Endothelial cell of umbilical vein (primary cell): ENCODE data around the gene VSIG10L. TPM values are rescaled to one million over a fixed set of nuclear protein-coding genes. Genes with fewer than 3 reads are reported as not detected.

Experiments
- BruUV-seq: library from RNA; stranded (reverse); fragments of 400-500 nt; replicated peaks from 2 replicates; lab custom pipeline; 2021; lab: Mats Ljungman, UMichigan
- CTCF ChIA-PET: fragments of 300-600, 350-600 bp; sonication (Branson Sonifier 250); formaldehyde crosslinking; loops from one replicate; lab custom pipeline; 2021; ENCODE audit warnings: antibody characterized with exemption, inconsistent platforms; lab: Charles Lee
- POLR2A ChIA-PET: fragments of 300-600, 350-600 bp; sonication (Branson Sonifier 250); formaldehyde crosslinking; loops from one replicate; lab custom pipeline; 2021; ENCODE audit warnings: antibody characterized with exemption, inconsistent platforms; lab: Charles Lee
- DNase-seq: peaks from one replicate; pipeline ENCODE4 v3.0.0-alpha.2; 2011; ENCODE audit warnings: low read depth, low spot score
- FAIRE-seq: peaks from 2 replicates; lab custom pipeline; 2011; peaks lifted over from hg19 to GRCh38; lab: Jason Lieb, UNC
- H2AFZ ChIP-seq: 2 replicates; pipeline ENCODE4 v1.6.0; 2012; ENCODE audit warnings: low read depth, low read length, control low read depth, inconsistent platforms
- H3K27ac ChIP-seq: 2 replicates; pipeline ENCODE4 v1.5.1; 2011; ENCODE audit warnings: low read depth, mild to moderate bottlenecking, control low read depth, low read length, moderate library complexity; ENCODE audit not compliant: insufficient read depth
- H3K27me3 ChIP-seq, 2 experiments: 2 replicates each; pipeline versions ENCODE4 v1.6.0 to v1.6.1; 2011; ENCODE audit warnings: low read length in 2 of 2, mixed read lengths in 1 of 2; ENCODE audit not compliant: control insufficient read depth in 2 of 2, insufficient read depth in 2 of 2
- H3K36me3 ChIP-seq, 2 experiments: 2 replicates in 1 of 2; 3 replicates in 1 of 2; pipeline ENCODE4 v1.5.1; 2011; ENCODE audit warnings: low read length in 2 of 2, mild to moderate bottlenecking in 1 of 2, moderate library complexity in 1 of 2; ENCODE audit not compliant: control insufficient read depth in 2 of 2, insufficient read depth in 2 of 2; ENCODE audit errors: extremely low read depth in 1 of 2
- H3K4me1 ChIP-seq: 3 replicates; pipeline ENCODE4 v1.5.1; 2011; ENCODE audit warnings: mild to moderate bottlenecking, low read length; ENCODE audit not compliant: control insufficient read depth, insufficient read depth; ENCODE audit errors: extremely low read depth
- H3K4me2 ChIP-seq: 2 replicates; pipeline ENCODE4 v1.6.1; 2011; ENCODE audit warnings: low read length, control low read depth, mixed read lengths; ENCODE audit not compliant: insufficient read depth
- H3K4me3 ChIP-seq, 3 experiments: fragments of 200-600 bp in 1 of 3; sonication (generic), shearing (Covaris generic) in 1 of 3; replicated peaks in 1 of 3; 2 replicates each; pipeline ENCODE4 v1.5.1; 2011 to 2016; ENCODE audit warnings: control low read depth in 3 of 3, low read length in 3 of 3, mild to moderate bottlenecking in 2 of 3, inconsistent platforms in 1 of 3, low read depth in 1 of 3, moderate library complexity in 1 of 3; ENCODE audit not compliant: insufficient read depth in 1 of 3
- H3K79me2 ChIP-seq: 2 replicates; pipeline ENCODE4 v1.6.0; 2012; ENCODE audit warnings: low read length, inconsistent platforms; ENCODE audit not compliant: control insufficient read depth, insufficient read depth
- H3K9ac ChIP-seq: replicated peaks from 2 replicates; pipeline ENCODE3; 2011; ENCODE audit warnings: low read length, control low read depth; ENCODE audit not compliant: insufficient read depth; ENCODE audit errors: extremely low read depth
- H3K9me1 ChIP-seq: replicated peaks from 3 replicates; pipeline ENCODE4 v1.6.0; 2011; ENCODE audit warnings: mild to moderate bottlenecking, low read length; ENCODE audit not compliant: control insufficient read depth, insufficient read depth; ENCODE audit errors: extremely low read depth
- H3K9me3 ChIP-seq: replicated peaks from 2 replicates; pipeline ENCODE4 v1.5.1; 2012; ENCODE audit warnings: low read length, inconsistent platforms; ENCODE audit not compliant: control insufficient read depth, insufficient read depth
- H4K20me1 ChIP-seq: replicated peaks from 2 replicates; pipeline ENCODE3; 2011; ENCODE audit warnings: mild to moderate bottlenecking, low read length; ENCODE audit not compliant: control insufficient read depth, insufficient read depth; ENCODE audit errors: extremely low read depth
- CTCF ChIP-seq, 2 donors: IDR thresholded peaks; 1 replicate in 1 of 2; 2 replicates in 1 of 2; pipeline ENCODE4 v1.5.1; 2011; ENCODE audit warnings: low read length in 2 of 2, mild to moderate bottlenecking in 2 of 2, moderate library complexity in 2 of 2, control low read depth in 1 of 2, inconsistent platforms in 1 of 2, low read depth in 1 of 2; ENCODE audit not compliant: insufficient read depth in 1 of 2; ENCODE audit errors: extremely low read depth in 1 of 2
- EZH2 ChIP-seq: IDR thresholded peaks from 2 replicates; pipeline ENCODE4 v1.6.1; 2012; ENCODE audit warnings: borderline replicate concordance, low read depth, mild to moderate bottlenecking, moderate library complexity, low read length, inconsistent platforms; ENCODE audit not compliant: severe bottlenecking
- FOS ChIP-seq: IDR thresholded peaks from 2 replicates; pipeline ENCODE4 v1.6.1; 2011; ENCODE audit warnings: mild to moderate bottlenecking, low read length, moderate library complexity, borderline replicate concordance; ENCODE audit not compliant: insufficient read depth
- GATA2 ChIP-seq: IDR thresholded peaks from 2 replicates; pipeline ENCODE4 v1.7.0; 2011; ENCODE audit warnings: low read depth, mild to moderate bottlenecking, moderate library complexity, mixed read lengths, low read length; ENCODE audit not compliant: insufficient read length, insufficient read depth
- JUN ChIP-seq: IDR thresholded peaks from 2 replicates; pipeline ENCODE4 v1.6.1; 2011; ENCODE audit warnings: borderline replicate concordance, low read depth; ENCODE audit not compliant: insufficient read length, insufficient read depth
- MYC ChIP-seq: IDR thresholded peaks from one replicate; pipeline ENCODE4 v1.6.1; 2011; ENCODE audit warnings: mild to moderate bottlenecking, low read depth, low read length
- POLR2A ChIP-seq: IDR thresholded peaks from 2 replicates; pipeline ENCODE4 v1.6.1; 2012; ENCODE audit warnings: low read depth, mild to moderate bottlenecking, control low read depth, low read length
- POLR2AphosphoS5 ChIP-seq: IDR thresholded peaks from 2 replicates; pipeline ENCODE4 v1.6.1; 2012; ENCODE audit warnings: low read depth, mild to moderate bottlenecking, control low read depth, low read length, moderate library complexity; ENCODE audit not compliant: insufficient read depth
- dilution Hi-C: fragments of 300-500 bp; cut with MboI; formaldehyde crosslinking; loops from one replicate; pipeline ENCODE4 v1.15.0; 2019; ENCODE audit warnings: low sequenced_read_pairs; ENCODE audit not compliant: extremely low pct_ligation_motif_present
- intact Hi-C: fragments of 100-400 bp; cut with micrococcal nuclease; formaldehyde crosslinking; loops from one replicate; pipeline ENCODE4 v1.10.0; 2022
- polyA plus RNA-seq, 4 experiments: library from polyadenylated mRNA; depleted of rRNA in 3 of 4; stranded (reverse) in 3 of 4; unstranded in 1 of 4; fragments of >200 nt; gene quantifications; 2 replicates each; pipeline versions ENCODE4 v1.2.1 to v1.2.3, GENCODE V29; 2011 to 2012; ENCODE audit warnings: missing spikeins in 1 of 4
- total RNA-seq: library from RNA; stranded (reverse); gene quantifications from 2 replicates; pipeline ENCODE4 v1.2.3, GENCODE V29; 2021
- TF ChIP-seq, protein P1 (sequence below): IDR thresholded peaks from 2 replicates; pipeline ENCODE4 v1.6.1; 2011; ENCODE audit not compliant: insufficient read depth, insufficient read length

Gene VSIG10L
- total and polyA plus RNA-seq, 2 donors (not counting 3 experiments of a cell fraction or from before 2014, with no cell fraction given): 0.62 to 0.77 TPM

DNA sequence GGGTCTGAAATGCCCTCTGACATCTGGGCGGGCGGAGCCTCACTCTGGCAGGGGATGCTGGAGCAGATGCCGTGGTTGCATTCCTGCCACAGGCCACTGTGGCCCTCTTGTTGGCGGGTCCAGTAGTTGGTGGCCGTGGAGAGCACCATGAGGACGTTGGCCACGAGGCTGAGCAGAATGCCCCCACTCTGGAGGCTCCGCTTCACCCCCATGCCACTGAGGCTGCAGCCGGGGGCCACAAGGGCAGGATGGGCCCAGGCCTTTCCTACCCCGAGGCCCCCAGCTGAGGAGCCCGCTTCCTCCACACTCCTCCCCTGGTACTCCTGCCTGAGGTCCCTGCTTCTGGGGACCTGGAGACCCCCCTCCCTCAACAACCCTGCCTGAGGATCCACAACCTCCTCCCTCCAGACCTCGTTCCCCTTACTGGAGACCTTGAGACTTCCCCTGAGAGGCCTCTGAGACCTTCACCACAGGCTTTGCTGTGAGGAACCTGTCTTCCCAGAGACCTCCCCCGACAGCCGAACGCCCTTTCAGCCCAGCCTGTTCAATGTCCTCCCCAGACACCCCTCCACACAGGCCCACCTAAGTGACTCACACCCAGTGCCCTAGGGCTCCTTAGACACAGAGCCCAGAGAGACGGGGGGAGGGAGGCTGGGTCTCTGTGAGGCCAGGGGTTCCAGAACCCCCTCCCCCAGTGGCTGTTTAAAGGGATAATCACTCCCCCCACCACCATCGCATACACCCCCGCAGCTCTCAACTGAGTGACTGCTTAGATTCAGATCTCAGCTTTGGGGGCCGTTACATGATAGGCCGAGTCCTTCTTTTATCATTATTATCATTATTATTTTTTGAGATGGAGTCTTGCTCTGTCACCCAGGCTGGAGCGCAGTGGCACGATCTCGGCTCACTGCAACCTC lies 26.7 kb upstream of the VSIG10L start, which contains the start of gene CLDND2:
TSS of gene CLDND2 (minus strand) at position 638 of the 917 bp plus-strand sequence. CDS start at position 212, 426 bp downstream.
- intact Hi-C loops (loop anchor here (5.0 kb wide), 1 partner anchor 41 kb away; no protein-coding TSS in a partner anchor), dilution Hi-C loops (no loop called here)
- no peak for DNase-seq
- Histone ChIP-seq H3K4me1 (peaks cover 11% of the 10 kb centered on the region), H3K79me2 (peaks cover 5% of the 10 kb centered on the region), H3K36me3 (no peaks in the 10 kb centered on the region), H3K27me3 (no peaks in the 10 kb centered on the region), H2AFZ (peak within 1 kb of the TSS; percentile 64), H3K9me1 (no peaks in the 10 kb centered on the region), H3K9ac (peak within 1 kb of the TSS; percentile 28), H3K27ac (peak within 1 kb of the TSS; percentile 19), H3K4me3 (peak within 1 kb of the TSS; percentile 6 to 53 (median 50)), H3K9me3 (no peaks in the 10 kb centered on the region), H3K4me2 (peak within 1 kb of the TSS; percentile 59), H4K20me1 (no peaks in the 10 kb centered on the region)
- no peak for FAIRE-seq
- BruUV-seq: no TSS peak
- ChIA-PET CTCF (interaction anchor here (0.7 to 1.8 kb wide), 2 partner anchors 13 to 29 kb away, joined by 3 to 23 read pairs; no protein-coding TSS in a partner anchor), POLR2A (interaction anchor here (1.7 kb wide), 1 partner anchor 29 kb away, joined by 8 read pairs; no protein-coding TSS in a partner anchor)
- TF ChIP-seq JUN: no peak
- TF ChIP-seq CTCF (IDR thresholded peaks at IDR 0.05; ENCODE audit: extremely low read depth in 1 of 2, insufficient read depth in 1 of 2, low read depth in 1 of 2, low read length in 2 of 2): no peak
- TF ChIP-seq POLR2A: no peak
- TF ChIP-seq FOS: no peak
- no peak for TF ChIP-seq POLR2AphosphoS5
- no peak for TF ChIP-seq GATA2
- TF ChIP-seq EZH2: no peak
- no peak for TF ChIP-seq MYC
- TF ChIP-seq, protein P1, sequence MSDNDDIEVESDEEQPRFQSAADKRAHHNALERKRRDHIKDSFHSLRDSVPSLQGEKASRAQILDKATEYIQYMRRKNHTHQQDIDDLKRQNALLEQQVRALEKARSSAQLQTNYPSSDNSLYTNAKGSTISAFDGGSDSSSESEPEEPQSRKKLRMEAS: no peak
